Right atrium auricular region (tissue), 2 donors: ENCODE results near the gene FZD4. TPM values are rescaled to one million over a fixed set of nuclear protein-coding genes. Genes with fewer than 3 reads are reported as not detected.

Source experiments
- DNase-seq: peaks from one replicate; pipeline ENCODE4 v3.0.0-alpha.2; 2019; ENCODE audit warnings: low spot score
- H3K27ac ChIP-seq, 2 donors: fragments of 200-600 bp; sonication (generic); 1 replicate in 1 of 2; 2 replicates in 1 of 2; pipeline ENCODE4 v1.5.1; 2016 to 2019
- H3K27me3 ChIP-seq, 2 donors: fragments of 200-600 bp; sonication (generic); one replicate each; pipeline versions ENCODE4 v1.5.1 to v1.6.0; 2017 to 2019
- H3K36me3 ChIP-seq: fragments of 200-600 bp; sonication (generic); one replicate; pipeline ENCODE4 v1.5.1; 2016
- H3K4me1 ChIP-seq, 2 donors: fragments of 200-600 bp; sonication (generic); one replicate each; pipeline versions ENCODE4 v1.5.1 to v1.6.0; 2017 to 2019
- H3K4me3 ChIP-seq, 2 donors: fragments of 200-600 bp; sonication (generic); 1 replicate in 1 of 2; 2 replicates in 1 of 2; pipeline ENCODE4 v1.5.1; 2017 to 2019; ENCODE audit warnings: mild to moderate bottlenecking in 1 of 2, moderate library complexity in 1 of 2
- H3K9me3 ChIP-seq, 2 donors: fragments of 200-600 bp; sonication (generic); one replicate each; pipeline ENCODE4 v1.5.1; 2019
- CTCF ChIP-seq, 2 donors: fragments of 200-600 bp; sonication (generic); IDR thresholded peaks; one replicate each; pipeline ENCODE4 v1.5.1; 2019; ENCODE audit warnings: antibody characterized with exemption in 2 of 2
- total RNA-seq, 2 donors: library from RNA; depleted of rRNA; stranded (reverse); fragments of >200 nt; gene quantifications; one replicate each; pipeline ENCODE4 v1.1.0, GENCODE V29; 2016

The FZD4 gene
- total RNA-seq, 2 donors from 2014 or later = 22.6 to 32.5 TPM

- no peaks in the 10 kb centered on the region for H3K27me3 ChIP-seq
- no peaks in the 10 kb centered on the region for H3K36me3 ChIP-seq
- no peaks in the 10 kb centered on the region for H3K4me1 ChIP-seq
- TF ChIP-seq CTCF (IDR thresholded peaks at IDR 0.05) = no peak
- no peaks in the 10 kb centered on the region for H3K9me3 ChIP-seq
- no peak overlapping the region for H3K27ac ChIP-seq
- no peak overlapping the region for H3K4me3 ChIP-seq
- no peak for DNase-seq
Observed at GRCh38 chr11:86906198-86906597, 49.0 kb downstream of the FZD4 start.

- Histone ChIP-seq H3K36me3 (no peaks in the 10 kb centered on the region), H3K4me1 (no peaks in the 10 kb centered on the region), H3K27me3 (no peaks in the 10 kb centered on the region), H3K27ac (no peak overlapping the region), H3K4me3 (no peak overlapping the region), H3K9me3 (no peaks in the 10 kb centered on the region)
- no peak for TF ChIP-seq CTCF (IDR thresholded peaks at IDR 0.05)
- DNase-seq = no peak
Observed at GRCh38 chr11:86905252-86905651, 49.9 kb downstream of the FZD4 start.

- no peak for DNase-seq
- Histone ChIP-seq H3K27ac (no peak overlapping the region), H3K27me3 (no peaks in the 10 kb centered on the region), H3K4me3 (no peak overlapping the region), H3K4me1 (no peaks in the 10 kb centered on the region), H3K36me3 (no peaks in the 10 kb centered on the region), H3K9me3 (no peaks in the 10 kb centered on the region)
- TF ChIP-seq CTCF (IDR thresholded peaks at IDR 0.05) = no peak
Observed at GRCh38 chr11:86904001-86904400, 51.2 kb downstream of the FZD4 start.

GRCh38 chr11:86902345-86902744, 52.9 kb downstream of the FZD4 start:
- Histone ChIP-seq H3K27ac (no peak overlapping the region), H3K4me3 (no peak overlapping the region), H3K4me1 (no peaks in the 10 kb centered on the region), H3K36me3 (no peaks in the 10 kb centered on the region), H3K27me3 (no peaks in the 10 kb centered on the region), H3K9me3 (no peaks in the 10 kb centered on the region)
- DNase-seq = no peak
- no peak for TF ChIP-seq CTCF (IDR thresholded peaks at IDR 0.05)

GRCh38 chr11:86901599-86901998, 53.6 kb downstream of the FZD4 start:
- Histone ChIP-seq H3K4me3 (no peak overlapping the region), H3K9me3 (no peaks in the 10 kb centered on the region), H3K4me1 (no peaks in the 10 kb centered on the region), H3K27me3 (no peaks in the 10 kb centered on the region), H3K27ac (no peak overlapping the region), H3K36me3 (no peaks in the 10 kb centered on the region)
- no peak for TF ChIP-seq CTCF (IDR thresholded peaks at IDR 0.05)
- no peak for DNase-seq

GRCh38 chr11:86900162-86900561, 55.0 kb downstream of the FZD4 start:
- no peaks in the 10 kb centered on the region for H3K27me3 ChIP-seq
- no peak overlapping the region for H3K27ac ChIP-seq
- DNase-seq = no peak
- H3K4me3 ChIP-seq = no peak overlapping the region
- no peaks in the 10 kb centered on the region for H3K9me3 ChIP-seq
- H3K4me1 ChIP-seq = no peaks in the 10 kb centered on the region
- no peak for TF ChIP-seq CTCF (IDR thresholded peaks at IDR 0.05)
- H3K36me3 ChIP-seq = no peaks in the 10 kb centered on the region
